ENCODE data around the gene TM7SF2. TPM values are rescaled to one million over a fixed set of nuclear protein-coding genes. Genes with fewer than 3 reads are reported as not detected.

TM7SF2 gene
- total RNA-seq, 1 donor from 2014 or later: 36.1 TPM

DNA sequence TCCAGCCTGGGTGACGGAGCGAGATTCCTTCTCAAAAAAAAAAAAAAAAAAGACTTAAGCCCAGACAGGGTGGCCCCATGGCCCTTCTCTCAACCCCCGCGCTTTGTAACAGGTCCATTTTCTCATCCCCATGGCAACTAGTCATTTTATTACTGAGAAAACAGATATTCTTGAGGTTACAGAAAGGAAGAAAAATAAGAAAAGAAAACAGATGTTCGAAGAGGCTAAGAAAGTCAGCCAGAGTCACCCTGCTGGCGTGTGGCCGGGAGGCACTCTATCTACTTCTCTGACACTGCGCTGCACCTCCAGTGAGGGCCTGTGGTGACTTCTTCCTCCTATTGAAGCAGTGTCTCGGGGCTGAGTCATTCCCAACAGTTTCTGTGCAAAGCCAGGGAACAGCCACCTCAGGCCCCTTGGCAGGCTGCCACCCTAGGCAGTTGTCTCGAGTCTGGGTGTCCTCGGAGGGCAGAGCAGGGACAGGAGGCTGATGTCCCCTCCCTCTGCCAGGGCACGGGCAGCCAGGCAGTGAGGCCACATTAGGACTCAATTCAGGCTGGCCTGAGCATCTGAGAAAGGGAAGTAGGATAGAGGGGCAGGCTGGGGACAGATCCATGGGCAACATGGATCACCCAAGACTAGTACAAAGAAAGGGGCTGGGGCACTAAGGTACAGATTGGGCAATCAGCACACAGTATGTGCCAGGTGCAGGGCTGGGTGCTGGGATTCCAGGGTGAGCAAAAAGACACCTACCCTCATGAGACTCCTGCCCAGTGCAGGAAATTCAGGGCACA, 39.0 kb downstream of the TM7SF2 start:
- Mint-ChIP-seq H3K4me3 (no peak overlapping the region), H3K27ac (no peak overlapping the region), H3K36me3 (no peaks in the 10 kb centered on the region), H3K27me3 (ENCODE audit: insufficient read depth, low read depth) (peaks cover 9% of the 10 kb centered on the region), H3K4me1 (peaks cover 9% of the 10 kb centered on the region), H3K9me3 (peaks cover 14% of the 10 kb centered on the region)
- no peak overlapping the region for H3K27ac ChIP-seq
- no peaks in the 10 kb centered on the region for H3K4me1 ChIP-seq
- no peak overlapping the region for H3K9ac ChIP-seq
- DNase-seq (ENCODE audit: low spot score): no peak
- no peaks in the 10 kb centered on the region for H3K79me2 ChIP-seq (ENCODE audit: low read depth)
- H2AFZ ChIP-seq (replicated peaks): peak overlapping the region; percentile 76
- no peaks in the 10 kb centered on the region for H3K27me3 ChIP-seq
- no peaks in the 10 kb centered on the region for H4K20me1 ChIP-seq (ENCODE audit: low read depth)
- no peak for TF ChIP-seq EZH2 (IDR thresholded peaks at IDR 0.05)
- TF ChIP-seq, protein P1, sequence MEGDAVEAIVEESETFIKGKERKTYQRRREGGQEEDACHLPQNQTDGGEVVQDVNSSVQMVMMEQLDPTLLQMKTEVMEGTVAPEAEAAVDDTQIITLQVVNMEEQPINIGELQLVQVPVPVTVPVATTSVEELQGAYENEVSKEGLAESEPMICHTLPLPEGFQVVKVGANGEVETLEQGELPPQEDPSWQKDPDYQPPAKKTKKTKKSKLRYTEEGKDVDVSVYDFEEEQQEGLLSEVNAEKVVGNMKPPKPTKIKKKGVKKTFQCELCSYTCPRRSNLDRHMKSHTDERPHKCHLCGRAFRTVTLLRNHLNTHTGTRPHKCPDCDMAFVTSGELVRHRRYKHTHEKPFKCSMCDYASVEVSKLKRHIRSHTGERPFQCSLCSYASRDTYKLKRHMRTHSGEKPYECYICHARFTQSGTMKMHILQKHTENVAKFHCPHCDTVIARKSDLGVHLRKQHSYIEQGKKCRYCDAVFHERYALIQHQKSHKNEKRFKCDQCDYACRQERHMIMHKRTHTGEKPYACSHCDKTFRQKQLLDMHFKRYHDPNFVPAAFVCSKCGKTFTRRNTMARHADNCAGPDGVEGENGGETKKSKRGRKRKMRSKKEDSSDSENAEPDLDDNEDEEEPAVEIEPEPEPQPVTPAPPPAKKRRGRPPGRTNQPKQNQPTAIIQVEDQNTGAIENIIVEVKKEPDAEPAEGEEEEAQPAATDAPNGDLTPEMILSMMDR (IDR thresholded peaks at IDR 0.05): no peak
- TF ChIP-seq EZH2phosphoT487 (IDR thresholded peaks at IDR 0.05): no peak
- no peaks in the 10 kb centered on the region for H3K9me3 ChIP-seq (ENCODE audit: low read depth)
- H3K36me3 ChIP-seq: no peaks in the 10 kb centered on the region
- no peak overlapping the region for H3K4me3 ChIP-seq
- no peaks in the 10 kb centered on the region for H3F3A ChIP-seq (ENCODE audit: low read depth)
- no peak overlapping the region for H3K4me2 ChIP-seq

DNA sequence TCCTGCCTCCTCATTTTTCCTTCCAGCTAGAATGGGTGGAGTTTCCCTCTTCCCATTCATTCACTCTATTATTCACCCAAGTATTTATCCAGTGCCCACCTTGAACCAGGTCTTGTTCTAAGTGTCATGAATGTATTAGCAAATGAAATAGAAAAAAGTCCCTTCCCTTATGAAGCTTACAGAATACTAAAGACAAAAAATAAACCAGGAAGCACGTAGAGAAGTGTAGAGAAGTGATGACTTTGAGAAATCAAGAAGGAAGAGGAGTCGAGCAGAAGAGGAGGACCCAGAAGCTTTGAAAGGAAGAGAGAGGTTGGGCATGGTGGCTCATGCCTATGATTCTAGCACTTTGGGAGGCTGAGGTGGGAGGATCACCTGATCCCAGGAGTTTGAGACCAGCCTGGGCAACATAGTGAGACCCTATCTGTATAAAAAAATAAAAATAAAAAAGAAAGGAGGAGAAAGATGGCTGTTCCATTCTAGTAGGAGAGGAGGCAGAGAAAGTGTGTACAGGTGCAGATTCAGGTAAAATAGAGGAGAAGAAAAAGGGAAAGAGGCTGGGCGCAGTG, 39.7 kb downstream of the TM7SF2 start:
- Mint-ChIP-seq H3K27me3 (ENCODE audit: insufficient read depth, low read depth) (peaks cover 5% of the 10 kb centered on the region), H3K4me3 (no peak overlapping the region), H3K36me3 (no peaks in the 10 kb centered on the region), H3K27ac (no peak overlapping the region), H3K4me1 (peaks cover 9% of the 10 kb centered on the region), H3K9me3 (peaks cover 7% of the 10 kb centered on the region)
- H3K36me3 ChIP-seq: no peaks in the 10 kb centered on the region
- TF ChIP-seq EZH2phosphoT487 (IDR thresholded peaks at IDR 0.05) (no peak), EZH2 (IDR thresholded peaks at IDR 0.05) (no peak)
- TF ChIP-seq, protein P1 (IDR thresholded peaks at IDR 0.05): no peak
- no peak overlapping the region for H3K4me3 ChIP-seq
- no peak overlapping the region for H3K4me2 ChIP-seq
- no peaks in the 10 kb centered on the region for H3F3A ChIP-seq (ENCODE audit: low read depth)
- no peaks in the 10 kb centered on the region for H3K27me3 ChIP-seq
- no peak overlapping the region for H3K9ac ChIP-seq
- no peaks in the 10 kb centered on the region for H3K9me3 ChIP-seq (ENCODE audit: low read depth)
- no peaks in the 10 kb centered on the region for H3K79me2 ChIP-seq (ENCODE audit: low read depth)
- H3K4me1 ChIP-seq: no peaks in the 10 kb centered on the region
- H2AFZ ChIP-seq (replicated peaks): no peak overlapping the region
- no peak for DNase-seq (ENCODE audit: low spot score)
- no peaks in the 10 kb centered on the region for H4K20me1 ChIP-seq (ENCODE audit: low read depth)
- H3K27ac ChIP-seq: no peak overlapping the region

DNA sequence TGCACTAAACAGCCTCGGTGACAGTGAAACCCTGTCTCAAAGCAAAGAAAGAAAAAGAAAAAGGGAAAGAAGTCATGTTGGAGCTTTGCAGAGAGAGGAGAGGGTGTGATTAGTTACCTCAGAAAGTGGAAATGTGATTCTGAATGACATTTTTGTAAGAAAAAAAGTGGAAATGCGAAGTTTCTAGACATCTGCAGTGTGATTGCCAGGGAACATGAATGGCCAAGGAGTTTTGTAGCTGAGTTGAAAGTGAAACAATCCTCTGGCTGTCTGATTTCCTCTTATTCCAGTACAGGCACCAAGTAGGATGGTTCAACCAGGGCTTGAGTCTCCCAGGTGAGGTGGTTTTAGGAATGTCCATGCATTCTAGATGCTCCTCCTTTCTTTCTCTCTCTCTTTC, 40.5 kb downstream of the TM7SF2 start:
- Mint-ChIP-seq H3K4me3 (no peak overlapping the region), H3K36me3 (no peaks in the 10 kb centered on the region), H3K4me1 (peaks cover 9% of the 10 kb centered on the region), H3K9me3 (peaks cover 5% of the 10 kb centered on the region), H3K27me3 (ENCODE audit: insufficient read depth, low read depth) (peaks cover 5% of the 10 kb centered on the region), H3K27ac (no peak overlapping the region)
- no peak overlapping the region for H3K27ac ChIP-seq
- no peak for DNase-seq (ENCODE audit: low spot score)
- no peak overlapping the region for H3K4me3 ChIP-seq
- H3K4me1 ChIP-seq: no peaks in the 10 kb centered on the region
- H2AFZ ChIP-seq (replicated peaks): no peak overlapping the region
- H3K27me3 ChIP-seq: no peaks in the 10 kb centered on the region
- H3K4me2 ChIP-seq: no peak overlapping the region
- H3F3A ChIP-seq (ENCODE audit: low read depth): no peaks in the 10 kb centered on the region
- no peak overlapping the region for H3K9ac ChIP-seq
- H3K36me3 ChIP-seq: no peaks in the 10 kb centered on the region
- TF ChIP-seq, protein P1 (IDR thresholded peaks at IDR 0.05): no peak
- TF ChIP-seq EZH2 (IDR thresholded peaks at IDR 0.05): no peak
- no peak for TF ChIP-seq EZH2phosphoT487 (IDR thresholded peaks at IDR 0.05)
- no peaks in the 10 kb centered on the region for H3K9me3 ChIP-seq (ENCODE audit: low read depth)
- H3K79me2 ChIP-seq (ENCODE audit: low read depth): no peaks in the 10 kb centered on the region
- no peaks in the 10 kb centered on the region for H4K20me1 ChIP-seq (ENCODE audit: low read depth)
